GM12878 (cell line): ENCODE data around the gene XRCC4. TPM values are rescaled to one million over a fixed set of nuclear protein-coding genes. Genes with fewer than 3 reads are reported as not detected.

Source experiments
- ATAC-seq: fragments of 200-7000 bp; cut with Tn5 transposase; 3 replicates; pipeline ENCODE4 v1.9.1; 2020; ENCODE audit warnings: mild to moderate bottlenecking, moderate library complexity
- BruUV-seq: library from RNA; stranded (reverse); fragments of 400-500 nt; replicated peaks from 2 replicates; lab custom pipeline; 2021; lab: Mats Ljungman, UMichigan
- CTCF ChIA-PET: fragments of 300-600 bp; sonication (Branson Sonifier 250); formaldehyde crosslinking; extraction: SDS; loops from one replicate; lab custom pipeline; 2021; ENCODE audit warnings: inconsistent platforms; lab: Yijun Ruan, JAX
- POLR2A ChIA-PET: fragments of 350-600 bp; formaldehyde crosslinking; extraction: SDS; loops from one replicate; lab custom pipeline; 2021; ENCODE audit warnings: inconsistent platforms; lab: Charles Lee
- RAD21 ChIA-PET: fragments of 300-600 bp; sonication (Branson Sonifier 250); formaldehyde crosslinking; loops from one replicate; lab custom pipeline; 2023; ENCODE audit warnings: antibody characterized with exemption; ENCODE audit not compliant: unreplicated experiment; lab: Charles Lee
- SMC1A ChIA-PET: fragments of 300-600 bp; sonication (Branson Sonifier 250); formaldehyde crosslinking; loops from one replicate; lab custom pipeline; 2023; ENCODE audit not compliant: unreplicated experiment, uncharacterized antibody; lab: Charles Lee
- DNase-seq: peaks from one replicate; pipeline ENCODE4 v3.0.0-alpha.2; 2011; ENCODE audit warnings: low read depth, low spot score
- FAIRE-seq: peaks from 3 replicates; lab custom pipeline; 2011; peaks lifted over from hg19 to GRCh38; lab: Jason Lieb, UNC
- H2AFZ ChIP-seq: 2 replicates; pipeline ENCODE4 v1.6.0; 2011; ENCODE audit warnings: low read depth, low read length, control low read depth; ENCODE audit not compliant: control insufficient read depth
- H3K27ac ChIP-seq: 2 replicates; pipeline ENCODE4 v1.5.1; 2011; ENCODE audit warnings: control low read depth; ENCODE audit not compliant: control insufficient read depth, insufficient read depth
- H3K27me3 ChIP-seq, 2 experiments: replicated peaks in 1 of 2; 2 replicates each; pipeline versions ENCODE4 v1.6.0 to v1.6.1; 2011; ENCODE audit warnings: low read length in 1 of 2; ENCODE audit not compliant: control insufficient read depth in 2 of 2, insufficient read depth in 2 of 2
- H3K36me3 ChIP-seq, 2 experiments: 2 replicates each; pipeline ENCODE4 v1.5.1; 2011; ENCODE audit warnings: low read length in 1 of 2; ENCODE audit not compliant: control insufficient read depth in 2 of 2, insufficient read depth in 2 of 2
- H3K4me1 ChIP-seq: 2 replicates; pipeline ENCODE4 v1.6.1; 2011; ENCODE audit warnings: mild to moderate bottlenecking, low read length, moderate library complexity, mixed read lengths; ENCODE audit not compliant: control insufficient read depth, insufficient read depth
- H3K4me2 ChIP-seq: 2 replicates; pipeline ENCODE4 v1.6.0; 2011; ENCODE audit warnings: control low read depth; ENCODE audit not compliant: control insufficient read depth, insufficient read depth
- H3K4me3 ChIP-seq: fragments of 200-600 bp; sonication (generic); 2 replicates; pipeline ENCODE4 v1.5.1; 2016
- H3K79me2 ChIP-seq: 2 replicates; pipeline ENCODE4 v1.6.0; 2011; ENCODE audit warnings: low read length; ENCODE audit not compliant: control insufficient read depth, insufficient read depth
- H3K9ac ChIP-seq: 2 replicates; pipeline ENCODE4 v1.8.0; 2011; ENCODE audit warnings: low read length, control low read depth, mixed read lengths; ENCODE audit not compliant: control insufficient read depth, insufficient read depth
- H3K9me3 ChIP-seq: replicated peaks from 3 replicates; pipeline ENCODE4 v1.5.1; 2011; ENCODE audit warnings: mild to moderate bottlenecking, low read length; ENCODE audit not compliant: control insufficient read depth, insufficient read depth
- H4K20me1 ChIP-seq: 2 replicates; pipeline ENCODE4 v1.6.0; 2011; ENCODE audit not compliant: control insufficient read depth, insufficient read depth
- ATF2 ChIP-seq: IDR thresholded peaks from 2 replicates; pipeline ENCODE4 v1.6.1; 2012; ENCODE audit warnings: low read length, inconsistent platforms
- CEBPZ ChIP-seq: fragments of 150-350 bp; IDR thresholded peaks from 2 replicates; pipeline ENCODE4 v1.6.1; 2016; ENCODE audit warnings: low read depth, low read length
- JUND ChIP-seq: IDR thresholded peaks from 2 replicates; pipeline ENCODE4 v1.6.1; 2012; ENCODE audit warnings: low read depth, mild to moderate bottlenecking, low read length, improper control_type of control experiment, moderate library complexity
- LARP7 ChIP-seq: fragments of 450-650 bp; IDR thresholded peaks from 2 replicates; pipeline ENCODE4 v1.6.1; 2017; ENCODE audit warnings: mild to moderate bottlenecking
- NR2F1 ChIP-seq: fragments of 450-650 bp; conservative IDR thresholded peaks from 2 replicates; pipeline ENCODE4 v1.6.1; 2017; ENCODE audit warnings: mild to moderate bottlenecking
- PKNOX1 ChIP-seq: fragments of 450-650 bp; IDR thresholded peaks from 2 replicates; pipeline ENCODE4 v1.6.1; 2016; ENCODE audit warnings: mild to moderate bottlenecking
- RFX5 ChIP-seq: IDR thresholded peaks from 2 replicates; pipeline ENCODE4 v1.6.1; 2011; ENCODE audit warnings: low read depth, low read length, improper control_type of control experiment
- SMAD1 ChIP-seq: fragments of 450-650 bp; IDR thresholded peaks from 2 replicates; pipeline ENCODE4 v1.6.1; 2018; ENCODE audit warnings: mild to moderate bottlenecking, low read depth; ENCODE audit not compliant: partially characterized antibody
- TBL1XR1 ChIP-seq: IDR thresholded peaks from 2 replicates; pipeline ENCODE4 v1.6.1; 2012; ENCODE audit warnings: low read depth, low read length, improper control_type of control experiment
- ZNF207 ChIP-seq: fragments of 450-650 bp; IDR thresholded peaks from 2 replicates; pipeline ENCODE4 v1.6.1; 2014; ENCODE audit warnings: antibody characterized with exemption, mild to moderate bottlenecking, borderline replicate concordance
- WGBS: methylation state at CpG from one replicate; pipeline ENCODE4 v1.1.6; 2016; ENCODE audit warnings: low lambda C conversion rate; ENCODE audit not compliant: insufficient replicate concordance, insufficient coverage; ENCODE audit errors: missing lambda C conversion rate; 5-methylcytosine and 5-hydroxymethylcytosine counted together
- in situ Hi-C: fragments of 300-500 bp; cut with MboI; formaldehyde crosslinking; loops from 9 replicates; pipeline ENCODE4 v1.14.3; 2018; ENCODE audit warnings: mixed read lengths
- intact Hi-C: fragments of 100-400 bp; cut with micrococcal nuclease; formaldehyde crosslinking; loops from one replicate; pipeline ENCODE4 v1.14.2; 2022; ENCODE audit not compliant: unreplicated experiment
- polyA plus RNA-seq, 11 experiments: library from polyadenylated mRNA; depleted of rRNA in 4 of 11; unstranded in 6 of 11; stranded (reverse) in 5 of 11; fragments of >200 nt; fragmentation: Nextera tagmentation in 4 of 11; fragmentation: Illumina TruSeq in 1 of 11; extraction: Ambion mirVana in 4 of 11; extraction: Trizol in 1 of 11; gene quantifications; 1 replicate in 1 of 11; 2 replicates in 10 of 11; pipeline versions ENCODE4 v1.2.1 to v1.2.3, GENCODE V29; 2011 to 2016; ENCODE audit warnings: inconsistent platforms in 2 of 11, missing spikeins in 2 of 11, low read depth in 1 of 11
- total RNA-seq, 4 experiments: library from RNA; depleted of rRNA in 3 of 4; stranded (reverse); fragments of >200 nt in 3 of 4; fragmentation: Illumina TruSeq in 1 of 4; extraction: Trizol in 1 of 4; gene quantifications; 2 replicates each; pipeline versions ENCODE4 v1.2.1 to v1.2.3, GENCODE V29; 2013 to 2021

The XRCC4 gene
- total and polyA plus RNA-seq, 10 of the 15 experiments (the other 5 are each of a cell fraction or from before 2014, with no cell fraction given): 12.1 to 53.6 (median 25.8) TPM

GRCh38 chr5:83377131-83377865 is 300.0 kb downstream of the XRCC4 start:
- no peak for TF ChIP-seq ZNF207
- TF ChIP-seq PKNOX1: no peak
- TF ChIP-seq LARP7: no peak
- no peak for TF ChIP-seq TBL1XR1
- in situ Hi-C loops: no loop called here
- no peaks in the 10 kb centered on the region for H3K4me1 ChIP-seq
- POLR2A ChIA-PET: interaction anchor here (0.7 kb wide), 1 partner anchor 363 kb away, joined by 4 read pairs; no protein-coding TSS in a partner anchor
- H3K4me3 ChIP-seq: no peak overlapping the region
- DNase-seq: no peak
- SMC1A ChIA-PET: interaction anchor here (1.1 to 1.7 kb wide), 2 partner anchors 26 to 319 kb away, joined by 3 to 4 read pairs; no protein-coding TSS in a partner anchor
- H3K27me3 ChIP-seq: no peaks in the 10 kb centered on the region
- no peak for FAIRE-seq
- H3K4me2 ChIP-seq: no peak overlapping the region
- intact Hi-C loops: no loop called here
- RAD21 ChIA-PET: interaction anchor here (0.7 kb wide), 1 partner anchor 12 kb away, joined by 3 read pairs; no protein-coding TSS in a partner anchor
- H2AFZ ChIP-seq: no peak overlapping the region
- no peak overlapping the region for H3K27ac ChIP-seq
- WGBS: 36% methylated on average over 3 of the region's 3 CpGs
- CTCF ChIA-PET: no interaction called here
- H3K9ac ChIP-seq: no peak overlapping the region
- H3K36me3 ChIP-seq: no peaks in the 10 kb centered on the region
- H3K9me3 ChIP-seq: no peaks in the 10 kb centered on the region
- ATAC-seq: no peak
- BruUV-seq: no TSS peak
- no peaks in the 10 kb centered on the region for H3K79me2 ChIP-seq
- H4K20me1 ChIP-seq: no peaks in the 10 kb centered on the region

- Histone ChIP-seq H3K4me3 (no peak overlapping the region), H3K4me1 (no peaks in the 10 kb centered on the region), H3K79me2 (no peaks in the 10 kb centered on the region), H3K4me2 (no peak overlapping the region), H3K27me3 (no peaks in the 10 kb centered on the region), H3K9me3 (no peaks in the 10 kb centered on the region), H4K20me1 (no peaks in the 10 kb centered on the region), H3K27ac (no peak overlapping the region), H2AFZ (no peak overlapping the region), H3K36me3 (no peaks in the 10 kb centered on the region), H3K9ac (no peak overlapping the region)
- CTCF ChIA-PET: no interaction called here
- POLR2A ChIA-PET: no interaction called here
- in situ Hi-C loops: no loop called here
- intact Hi-C loops: no loop called here
- no TSS peak for BruUV-seq
- 76% methylated on average over 7 of the region's 7 CpGs for WGBS
- ATAC-seq: no peak
- SMC1A ChIA-PET: no interaction called here
- no peak for DNase-seq
- FAIRE-seq: no peak
- RAD21 ChIA-PET: no interaction called here
- no peak for TF ChIP-seq CEBPZ
- no peak for TF ChIP-seq NR2F1
- TF ChIP-seq JUND: no peak
- no peak for TF ChIP-seq SMAD1
- TF ChIP-seq RFX5: no peak
- no peak for TF ChIP-seq ATF2
Measured at GRCh38 chr5:83378624-83379289, 301.4 kb downstream of the XRCC4 start.
